ENCODE results near the gene CDC42EP5. TPM values are rescaled to one million over a fixed set of nuclear protein-coding genes. Genes with fewer than 3 reads are reported as not detected.

CDC42EP5 gene
- total RNA-seq, 1 experiment from 2014 or later = 17.2 TPM

Other genes starting within 250 kb of the CDC42EP5 start
- not detected in 2 replicates for gene LILRA6, start 230.5 kb downstream of the CDC42EP5 start, total RNA-seq (2014; rRNA removed; shearing (Covaris generic))
- not detected in 2 replicates for gene LILRB5, start 216.0 kb downstream of the CDC42EP5 start, total RNA-seq (2014; rRNA removed; shearing (Covaris generic))
- gene LILRB2, start 192.2 kb downstream of the CDC42EP5 start, total RNA-seq (2014; rRNA removed; shearing (Covaris generic)) = not detected in 2 replicates
- gene LILRA5, start 160.1 kb downstream of the CDC42EP5 start, total RNA-seq (2014; rRNA removed; shearing (Covaris generic)) = not detected in 2 replicates
- gene LILRA4, start 134.1 kb downstream of the CDC42EP5 start, total RNA-seq (2014; rRNA removed; shearing (Covaris generic)) = not detected in 2 replicates
- not detected in 2 replicates for gene LAIR1, start 108.4 kb downstream of the CDC42EP5 start, total RNA-seq (2014; rRNA removed; shearing (Covaris generic))
- not detected in 2 replicates for gene TTYH1, start 57.8 kb downstream of the CDC42EP5 start, total RNA-seq (2014; rRNA removed; shearing (Covaris generic))
- gene LENG8, start 24.1 kb downstream of the CDC42EP5 start, total RNA-seq (2014; rRNA removed; shearing (Covaris generic)) = 13.6 and 14.8 TPM in 2 replicates
- not detected in 2 replicates for gene LENG9, start 9.5 kb downstream of the CDC42EP5 start, total RNA-seq (2014; rRNA removed; shearing (Covaris generic))
- not detected in 2 replicates for gene LAIR2, start 29.5 kb upstream of the CDC42EP5 start, total RNA-seq (2014; rRNA removed; shearing (Covaris generic))
- gene LILRA2, start 100.5 kb upstream of the CDC42EP5 start, total RNA-seq (2014; rRNA removed; shearing (Covaris generic)) = not detected in 2 replicates
- not detected in 2 replicates for gene LILRA1, start 120.3 kb upstream of the CDC42EP5 start, total RNA-seq (2014; rRNA removed; shearing (Covaris generic))
- gene LILRB1, start 157.2 kb upstream of the CDC42EP5 start, total RNA-seq (2014; rRNA removed; shearing (Covaris generic)) = not detected in 2 replicates
- not detected in 2 replicates for gene LILRB4, start 189.7 kb upstream of the CDC42EP5 start, total RNA-seq (2014; rRNA removed; shearing (Covaris generic))